ENCODE results near the gene UXS1.

Gene UXS1

DNA sequence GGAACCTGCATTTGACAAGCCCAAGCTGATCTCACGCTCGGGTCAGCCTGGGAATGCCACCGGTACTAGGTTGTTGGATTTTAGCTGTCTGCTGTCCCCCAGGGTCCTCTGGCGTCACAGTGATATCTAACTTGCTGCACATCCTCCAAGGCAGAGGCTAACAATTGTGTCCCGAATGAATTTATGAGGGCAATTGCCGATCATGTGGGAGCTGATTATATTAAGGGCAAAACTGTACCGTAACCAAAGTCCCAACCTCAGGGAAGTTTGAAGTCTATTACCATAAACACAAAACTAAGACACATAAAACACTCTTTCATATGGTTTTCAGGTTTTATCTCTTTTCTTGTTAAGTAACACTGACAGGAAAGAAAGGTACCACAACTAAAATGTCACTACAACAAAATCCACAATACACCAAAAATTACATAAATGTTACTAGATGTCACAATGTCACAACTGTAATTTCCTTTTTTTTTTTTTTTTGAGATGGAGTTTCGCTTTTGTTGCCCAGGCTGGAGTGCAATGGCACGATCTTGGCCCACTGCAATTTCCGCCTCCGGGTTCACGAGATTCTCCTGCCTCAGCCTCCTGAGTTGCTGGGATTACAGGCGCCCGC is 6.7 kb downstream of the UXS1 start:
- DNase-seq, result no peak

DNA sequence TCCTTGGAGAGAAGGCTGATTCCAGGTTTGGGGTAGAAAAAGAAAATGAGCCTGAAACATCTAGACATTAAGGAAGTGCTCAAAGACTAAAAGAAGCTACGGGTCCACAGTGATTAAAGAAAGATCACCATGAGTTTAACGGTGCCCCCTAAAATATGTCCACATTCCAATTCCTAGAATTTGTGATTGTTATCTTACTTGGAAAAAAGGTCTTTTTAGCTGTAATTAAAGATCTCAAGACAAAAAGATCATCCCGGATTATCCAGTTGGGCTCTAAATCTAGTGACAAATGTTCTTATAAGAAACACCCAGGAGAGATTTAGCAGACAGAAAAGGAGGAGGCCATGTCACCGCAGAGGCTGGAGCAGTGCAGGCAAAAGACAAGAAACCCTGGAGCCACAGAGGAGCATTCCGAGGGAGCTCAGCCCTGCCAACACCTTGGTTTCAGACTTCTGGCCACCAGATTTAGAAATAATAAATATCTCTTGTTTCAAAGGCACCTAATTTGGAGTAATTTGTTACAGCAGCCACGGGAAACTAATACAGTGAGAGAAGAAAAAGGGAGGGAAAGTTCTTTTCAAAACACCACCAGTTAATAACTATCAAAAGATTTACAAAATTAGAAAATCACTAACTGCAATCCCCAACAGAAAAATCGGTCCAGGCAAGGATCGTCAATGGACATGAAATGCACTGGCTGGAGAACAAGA is 8.5 kb downstream of the UXS1 start:
- no peak for DNase-seq

DNA sequence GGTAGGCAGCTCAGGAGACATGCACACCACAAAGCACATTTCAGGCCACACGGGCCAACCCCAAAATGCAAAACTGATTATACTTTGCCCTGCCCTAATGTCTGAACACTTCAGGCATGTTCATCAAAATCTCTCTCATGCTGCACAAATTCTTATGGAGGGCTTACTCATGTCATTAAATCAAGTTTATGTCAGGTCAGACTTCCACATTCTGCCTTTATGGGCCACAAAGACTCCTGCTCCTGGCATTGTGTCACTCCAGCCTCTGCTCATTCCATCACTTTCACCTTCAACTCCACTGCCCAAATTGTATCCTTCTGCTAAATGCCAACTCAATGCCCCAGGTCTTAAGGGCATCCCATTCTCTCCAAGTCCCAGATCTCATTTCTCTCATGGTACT is 9.2 kb downstream of the UXS1 start:
- DNase-seq, result no peak

DNA sequence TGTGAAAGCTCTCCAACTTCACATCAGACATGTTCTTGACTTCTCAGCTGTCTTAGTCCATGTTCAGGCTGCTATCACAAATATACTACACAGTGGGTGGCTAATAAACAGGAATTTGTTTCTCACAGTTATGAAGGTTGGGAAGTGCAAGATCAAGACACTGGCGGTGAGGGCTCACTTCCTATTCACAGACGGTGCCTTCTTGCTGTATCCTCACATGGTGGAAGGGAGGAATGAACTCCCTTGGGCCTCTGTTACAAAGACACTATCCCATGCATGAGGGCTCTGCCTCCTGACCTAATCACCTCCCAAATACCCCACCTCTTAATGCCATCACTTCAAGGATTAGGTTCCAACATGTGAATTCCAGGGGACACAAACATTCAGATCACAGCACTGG is 9.7 kb downstream of the UXS1 start:
- DNase-seq, result no peak

DNA sequence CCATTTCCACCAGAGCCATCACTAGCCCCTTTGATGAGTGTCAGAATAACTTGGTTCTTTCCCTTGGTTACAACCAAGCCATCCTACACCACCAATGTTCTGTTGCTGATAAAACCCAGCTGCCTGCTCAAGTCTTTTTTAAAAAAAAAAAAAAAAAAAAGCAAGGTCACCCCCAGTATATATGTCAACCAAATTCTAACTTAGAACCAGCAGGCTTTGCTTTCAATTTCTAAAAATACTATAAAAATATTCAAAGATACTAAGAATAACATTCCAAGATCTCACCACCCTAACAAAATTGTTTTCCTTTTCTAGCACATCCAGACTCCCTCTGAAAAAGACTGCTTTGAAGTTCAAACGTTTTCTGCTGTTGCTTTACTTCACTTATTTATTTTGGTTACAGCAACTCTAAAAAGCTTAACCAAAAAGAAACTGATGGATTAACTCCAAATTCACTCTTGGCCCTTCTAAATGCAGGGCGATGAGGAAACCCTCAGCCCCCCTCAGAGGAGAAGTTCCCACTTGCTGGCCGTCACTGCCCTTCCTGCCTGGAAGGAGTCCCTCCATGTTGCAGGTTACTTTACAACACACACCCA is 10.9 kb downstream of the UXS1 start:
- DNase-seq, result no peak

DNA sequence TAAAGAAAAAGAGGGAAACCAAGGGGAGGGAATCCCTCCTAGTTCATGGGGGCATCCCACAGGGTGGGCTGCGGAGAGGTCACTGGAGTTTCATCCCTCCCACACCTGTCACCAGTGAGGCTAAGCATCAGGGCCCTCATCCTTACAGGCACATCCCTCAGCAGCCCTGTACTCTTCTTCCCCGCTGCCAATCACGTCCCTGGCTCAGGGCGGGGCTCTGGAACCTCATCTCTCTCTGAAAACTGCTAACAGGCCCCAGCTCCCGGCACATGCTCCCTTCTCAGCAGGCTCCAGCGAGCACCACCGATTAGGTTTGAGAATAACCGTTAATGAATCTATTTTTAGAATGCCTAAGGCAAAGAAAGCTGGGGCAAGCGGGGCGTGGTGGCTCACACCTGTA is 13.0 kb downstream of the UXS1 start:
- DNase-seq, result no peak

DNA sequence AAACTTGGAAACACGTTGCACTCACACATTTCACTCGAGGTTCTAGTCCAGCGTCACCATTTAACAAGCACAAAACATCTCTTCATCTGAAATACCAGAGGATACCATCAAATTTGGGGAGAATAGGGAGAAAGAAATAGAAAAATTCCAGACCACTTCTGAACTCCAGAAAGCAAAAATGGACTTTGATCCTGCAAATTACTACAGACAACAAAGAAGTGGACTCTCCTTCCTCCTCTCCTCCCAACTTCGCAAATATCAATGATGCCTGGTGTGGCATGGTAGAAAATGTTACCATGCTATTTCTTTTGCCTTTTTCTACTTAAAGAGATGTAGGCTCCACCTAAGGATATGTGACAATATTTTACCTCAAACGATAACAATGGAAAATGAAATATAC is 13.5 kb downstream of the UXS1 start:
- DNase-seq, result no peak

DNA sequence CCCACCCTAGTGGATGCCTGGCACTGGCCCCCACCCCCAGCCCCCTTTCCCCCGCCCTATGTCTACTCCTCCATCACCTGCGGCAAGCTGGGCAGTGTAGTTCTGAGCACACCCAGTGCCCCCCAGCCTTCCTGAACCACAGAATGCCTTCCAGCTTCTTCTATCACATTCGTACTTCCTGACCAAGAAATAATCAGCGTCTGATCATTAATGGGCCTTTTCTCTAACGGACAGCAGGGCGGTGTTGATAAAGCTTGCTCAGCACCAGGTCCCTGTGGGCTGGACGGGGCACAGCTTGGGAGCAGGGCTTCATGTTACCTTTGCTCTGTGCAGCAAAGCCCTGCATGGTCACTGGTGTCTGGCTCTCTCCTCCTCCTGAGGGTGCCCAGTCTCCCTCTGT is 15.4 kb downstream of the UXS1 start:
- no peak for DNase-seq

DNA sequence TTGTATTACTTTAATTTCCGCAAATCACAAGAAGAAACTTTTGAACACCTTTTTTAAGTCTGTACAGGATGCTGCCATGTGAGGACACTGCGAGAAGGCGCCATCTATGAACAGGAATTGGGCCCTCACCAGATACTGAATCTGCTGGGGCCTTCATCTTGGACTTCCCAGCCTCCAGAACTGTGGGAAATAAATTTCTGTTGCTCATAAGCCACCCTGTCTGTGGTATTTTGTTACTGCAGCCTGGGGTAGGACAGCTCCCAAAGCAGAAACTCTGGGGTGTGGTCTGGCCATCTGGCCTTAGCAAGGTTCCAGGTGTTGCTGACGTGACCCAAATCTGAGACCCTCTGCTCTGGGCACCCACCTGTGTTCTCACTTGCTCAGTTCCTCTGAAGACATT is 16.5 kb downstream of the UXS1 start:
- DNase-seq, result no peak

DNA sequence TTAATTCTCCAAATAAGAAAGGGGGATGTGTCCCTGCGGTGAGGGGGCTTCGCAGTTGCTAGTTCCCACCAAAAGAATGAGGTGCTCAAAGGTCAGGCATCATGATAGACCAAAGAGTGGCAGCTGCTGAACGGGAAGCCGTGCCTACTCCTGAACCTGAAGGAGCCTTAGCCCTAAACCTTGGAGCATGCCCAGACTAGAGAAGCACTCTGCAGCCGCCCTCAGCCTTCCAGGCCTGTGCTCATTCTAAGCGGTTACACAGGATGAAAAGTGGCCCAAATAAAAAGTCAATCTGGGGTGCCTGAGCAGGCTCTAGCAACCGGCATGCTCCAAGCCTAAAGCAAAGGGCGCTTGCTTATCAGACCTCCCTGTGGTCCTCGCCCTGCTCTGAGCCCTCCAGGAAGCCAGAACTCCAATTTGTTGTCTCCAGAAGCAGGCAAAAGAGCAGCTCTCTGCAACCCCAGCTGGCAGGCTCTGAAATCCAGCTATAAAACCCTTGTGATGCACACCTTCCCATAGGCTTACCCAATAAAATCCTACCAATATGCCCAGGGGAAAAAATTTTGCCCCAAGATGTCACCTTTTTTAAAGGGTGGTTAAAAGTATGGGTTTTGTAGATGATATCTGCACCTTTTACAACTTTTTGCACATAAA is 17.5 kb downstream of the UXS1 start:
- DNase-seq, result no peak

DNA sequence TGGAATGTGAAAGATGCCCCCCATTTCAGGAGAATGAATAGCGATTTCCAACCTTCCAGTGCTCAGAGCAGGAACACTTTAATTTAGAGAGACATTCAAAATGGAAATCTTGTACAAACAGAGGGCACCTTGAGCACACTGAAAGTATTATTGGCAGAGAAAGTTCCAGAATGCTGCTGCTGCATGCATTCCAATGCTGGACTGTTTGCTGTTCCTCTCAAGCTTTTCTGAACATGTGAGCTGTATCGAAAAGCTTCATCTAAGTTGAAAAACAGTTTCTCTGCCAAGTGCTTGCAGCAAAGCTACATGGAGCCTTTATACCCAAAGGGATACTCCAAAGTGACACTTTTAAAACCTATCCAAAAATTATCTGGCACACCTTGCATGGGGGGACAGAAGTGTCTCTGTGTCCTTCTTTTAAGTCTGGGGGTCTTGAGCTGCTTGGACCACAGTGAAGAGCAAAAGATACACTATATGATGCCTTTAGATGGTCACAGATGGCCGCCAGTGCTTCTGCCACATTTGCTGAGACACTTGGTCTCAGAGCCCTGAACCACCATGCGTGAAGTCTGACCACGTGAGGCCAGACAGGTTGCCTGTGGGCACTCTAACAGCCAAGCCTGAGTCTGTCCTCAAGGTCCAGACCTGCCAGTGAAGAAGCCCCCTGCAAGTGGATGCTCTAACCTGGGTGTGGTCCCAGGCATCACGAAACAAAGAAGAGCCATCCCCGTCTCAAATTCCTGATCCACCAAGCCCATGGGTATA is 18.8 kb downstream of the UXS1 start:
- DNase-seq, result no peak

DNA sequence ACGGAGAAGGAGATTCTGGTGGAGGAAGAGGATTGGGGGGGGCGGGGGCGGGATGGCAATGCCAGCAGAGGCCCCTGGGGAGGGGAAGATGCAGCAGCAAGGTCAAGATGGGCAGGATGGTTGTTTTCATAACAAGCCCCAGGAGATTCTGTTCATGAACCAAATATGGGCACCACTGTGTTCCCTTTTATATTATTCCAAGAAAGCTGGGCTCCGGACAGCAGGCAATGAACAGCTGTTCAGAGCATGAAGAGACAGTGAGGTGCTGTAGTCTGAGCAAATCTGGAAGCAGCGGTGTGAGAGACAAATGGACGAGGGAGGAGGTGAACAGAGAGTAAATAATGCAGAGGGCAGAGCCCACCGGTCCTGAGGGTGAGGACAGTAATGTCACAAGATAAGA is 20.0 kb downstream of the UXS1 start:
- no peak for DNase-seq

DNA sequence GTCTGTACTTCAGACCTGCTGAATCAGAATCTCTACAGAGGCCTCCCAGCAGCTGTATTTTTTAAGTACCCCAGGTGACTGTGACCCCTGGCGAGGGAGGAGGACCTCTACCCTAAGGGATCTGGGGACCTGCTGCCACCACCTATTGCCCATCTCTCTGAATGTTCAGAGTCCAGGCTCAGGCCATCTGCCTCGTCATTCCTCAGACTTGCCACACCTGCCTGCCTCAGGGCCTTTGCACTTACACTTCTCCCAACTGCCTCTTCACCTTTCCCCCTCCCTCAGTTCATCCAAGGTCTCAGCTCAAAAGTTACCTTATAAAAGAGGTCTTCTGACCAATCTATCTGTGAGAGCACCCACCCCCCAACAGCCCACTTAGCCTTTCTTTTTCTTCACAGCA is 21.5 kb downstream of the UXS1 start:
- DNase-seq, result no peak

DNA sequence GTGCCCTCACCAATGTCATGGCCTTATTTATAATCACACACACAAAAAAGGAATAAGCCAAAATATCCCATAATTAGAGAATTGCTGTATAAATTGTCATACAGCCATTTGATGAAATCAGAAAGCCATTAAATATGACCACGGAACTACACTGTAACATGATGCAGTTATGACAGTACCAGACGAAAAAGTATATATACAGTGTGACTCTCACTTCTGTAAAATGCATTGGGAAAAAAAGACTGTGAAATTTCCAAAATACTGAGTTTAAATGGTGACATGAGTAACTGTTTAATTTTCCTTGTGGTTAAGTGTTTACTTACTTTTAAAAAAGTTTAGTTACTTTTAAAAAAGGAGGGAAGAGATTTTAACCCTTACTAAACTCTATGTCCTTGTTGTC is 25.4 kb downstream of the UXS1 start:
- no peak for DNase-seq

DNA sequence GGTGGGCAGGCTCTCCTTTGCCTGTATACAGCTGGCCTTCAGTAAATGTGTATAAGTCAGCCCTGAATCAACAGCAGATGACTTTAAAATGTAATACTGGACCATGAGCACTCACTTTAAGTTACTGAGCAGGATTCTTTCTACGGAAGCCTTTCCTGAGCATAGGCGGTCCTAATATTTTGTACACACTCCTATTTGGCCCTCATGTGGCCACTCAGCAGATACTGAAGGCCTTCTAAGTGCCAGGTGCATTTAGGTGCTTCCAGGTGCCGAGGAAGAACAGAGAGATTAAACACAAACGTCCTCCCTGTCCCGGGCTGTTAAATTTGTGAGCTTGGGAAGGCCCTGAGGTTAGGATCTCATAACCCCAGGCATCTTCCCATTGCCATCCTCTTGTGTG is 27.0 kb downstream of the UXS1 start:
- no peak for DNase-seq

DNA sequence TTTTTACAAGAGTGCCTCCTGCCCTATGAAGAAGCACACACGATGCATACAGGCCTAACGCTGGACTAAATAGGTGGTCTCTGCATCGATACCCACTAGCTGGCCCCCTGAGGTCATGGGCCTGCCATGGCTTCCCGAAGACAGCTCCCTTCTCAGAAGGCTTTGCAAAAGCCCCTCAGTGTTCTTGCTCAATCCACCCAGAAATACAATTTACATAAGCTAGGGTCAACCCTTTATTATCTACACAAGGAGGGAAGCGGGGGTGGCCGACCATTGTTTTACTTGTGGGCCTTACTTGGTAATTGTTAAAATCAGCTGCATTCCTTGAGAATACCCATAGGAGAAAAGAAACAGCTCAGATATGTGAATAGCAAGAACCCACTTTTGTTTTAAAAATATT is 28.5 kb downstream of the UXS1 start:
- DNase-seq, result no peak

DNA sequence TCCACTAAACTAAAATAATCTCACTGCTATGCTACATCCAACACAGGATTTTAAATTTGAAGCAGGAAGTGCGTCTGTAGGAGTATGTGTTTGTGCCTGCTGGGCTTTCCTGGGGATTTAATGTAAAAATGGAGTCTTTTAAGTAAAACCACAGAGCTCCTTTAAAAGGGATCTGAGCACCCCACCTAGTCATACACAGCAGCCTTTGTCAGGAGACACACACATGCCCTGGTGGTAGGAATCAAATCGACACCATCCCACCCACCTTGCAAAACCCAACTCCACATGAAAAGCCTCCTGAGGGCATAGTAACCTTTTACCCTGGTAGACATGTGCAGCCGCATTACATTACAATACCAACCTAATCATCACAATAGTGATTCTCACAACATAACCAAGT is 29.1 kb downstream of the UXS1 start:
- no peak for DNase-seq

DNA sequence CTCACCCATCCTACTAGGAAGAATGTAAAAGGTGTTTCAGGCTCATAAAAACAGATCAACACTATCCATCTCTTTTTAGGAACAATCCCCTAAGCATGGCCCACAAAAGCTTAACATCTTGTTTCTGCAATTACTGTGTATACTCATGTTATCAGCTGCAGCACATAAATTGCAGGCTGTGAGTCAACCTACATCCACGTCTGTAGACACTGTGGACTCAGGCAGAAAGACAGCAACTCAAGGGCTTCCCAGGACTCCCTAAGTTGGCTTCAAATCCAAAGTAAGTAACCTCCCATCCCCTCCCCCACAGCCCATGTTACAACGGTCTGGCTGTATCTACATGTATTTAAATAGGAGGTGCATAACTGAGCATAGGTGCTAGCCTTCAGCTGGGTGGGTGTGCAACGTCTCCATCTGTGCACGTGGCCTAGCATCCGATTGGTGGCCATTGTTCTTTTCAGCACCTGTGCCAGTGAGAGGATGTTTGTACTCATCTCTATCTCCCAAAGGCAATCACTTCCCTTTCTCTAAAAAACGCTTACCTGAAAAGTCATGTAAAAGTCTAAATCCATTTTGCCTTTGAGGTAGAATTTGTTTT is 30.1 kb downstream of the UXS1 start:
- no peak for DNase-seq

DNA sequence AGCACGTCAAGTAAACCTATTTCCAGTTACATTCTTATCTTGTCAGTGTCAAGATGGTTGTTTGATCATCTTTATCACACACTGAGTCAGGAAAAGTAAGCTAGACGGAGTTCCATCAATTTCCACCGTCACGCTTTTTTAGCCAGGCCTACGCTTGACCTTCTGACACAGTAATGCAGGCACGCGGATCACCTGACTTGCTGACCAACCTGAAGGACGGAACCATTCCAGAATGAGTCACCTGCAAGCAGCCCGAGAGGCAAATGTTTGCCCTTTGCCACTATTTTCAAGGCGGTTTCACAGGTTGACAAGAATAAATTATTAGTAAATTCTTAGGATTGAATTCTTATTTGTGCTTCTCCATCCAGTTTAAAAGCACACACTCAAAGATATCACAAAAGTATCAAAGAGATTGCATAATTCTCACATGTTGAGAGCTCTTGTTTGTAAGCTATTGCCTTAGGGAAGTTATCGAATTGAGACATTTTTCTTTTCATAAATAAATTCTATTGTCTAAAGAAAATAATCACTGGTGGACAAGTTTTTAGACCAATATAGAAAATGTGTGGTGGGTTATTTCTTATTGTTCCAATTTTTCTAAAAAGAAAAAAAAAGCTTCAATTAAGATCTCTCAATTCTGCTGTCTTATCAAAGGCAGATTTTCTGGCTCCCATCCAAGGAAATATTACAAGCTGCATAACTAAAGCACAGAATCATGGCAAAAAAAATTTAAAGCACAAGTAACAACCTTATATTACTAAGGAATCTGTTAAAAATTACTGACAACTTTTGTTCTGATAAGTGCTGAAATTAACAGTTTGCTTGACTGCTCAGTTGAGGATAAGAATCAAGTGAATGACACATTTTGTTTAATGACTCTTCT is 31.9 kb downstream of the UXS1 start:
- no peak for DNase-seq

DNA sequence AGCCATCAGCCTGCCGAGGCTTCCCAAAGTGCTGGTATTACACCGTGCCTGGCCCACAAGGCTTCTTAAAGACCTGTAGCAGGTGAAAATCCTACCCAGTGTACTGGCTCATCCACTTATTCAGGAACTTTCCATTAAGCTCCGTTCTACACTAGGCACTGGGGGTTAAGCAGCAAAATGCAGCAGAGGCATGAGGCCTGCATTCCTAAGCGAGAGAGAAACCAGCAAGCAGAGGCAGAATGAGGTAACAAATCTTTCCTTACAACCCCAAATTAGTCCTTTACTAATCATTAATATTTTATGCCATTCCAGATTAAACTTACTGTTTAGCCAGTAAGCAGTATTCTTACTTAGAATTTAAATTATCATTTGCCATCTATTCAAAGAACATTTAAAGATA is 32.8 kb downstream of the UXS1 start:
- no peak for DNase-seq

DNA sequence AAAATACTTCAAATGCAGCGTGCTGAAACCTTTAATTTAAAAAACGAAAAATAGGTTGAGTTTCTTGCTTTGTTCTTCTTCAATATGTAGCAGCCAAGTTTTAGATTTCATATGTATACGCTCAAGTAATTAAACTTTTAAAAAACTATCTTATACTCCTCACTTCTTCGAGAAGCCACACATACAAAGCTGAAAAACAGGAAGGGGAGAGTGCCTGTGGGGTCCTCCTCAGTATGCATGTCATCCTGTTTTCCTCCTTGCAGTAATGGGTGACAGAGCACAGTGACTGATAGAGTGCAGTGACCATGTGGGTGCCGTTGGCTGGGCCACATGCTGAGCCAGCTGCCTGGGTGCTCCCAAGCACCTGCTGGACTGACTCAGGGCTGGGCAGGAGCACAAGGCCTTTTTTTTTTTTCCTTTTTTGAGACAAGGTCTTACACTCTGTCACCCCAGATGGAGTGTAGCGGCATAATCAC is 33.3 kb downstream of the UXS1 start:
- no peak for DNase-seq

All from NCI-H1930 (cell line).